SK-N-MC (cell line): ENCODE data around the gene SH3PXD2A.

ENCODE experiments used
- EZH2 ChIP-seq: fragments of 200-600 bp; sonication (generic); IDR thresholded peaks from one replicate; pipeline ENCODE4 v1.6.1; 2017; ENCODE audit warnings: antibody characterized with exemption
- POLR2AphosphoS5 ChIP-seq: IDR thresholded peaks from 2 replicates; pipeline ENCODE4 v1.6.1; 2012; ENCODE audit warnings: mild to moderate bottlenecking, low read depth, low read length, borderline replicate concordance

GRCh38 chr10:103823706-103824272 lies 31.6 kb downstream of the SH3PXD2A start:
- TF ChIP-seq POLR2AphosphoS5 (no peak), EZH2 (no peak)
